ENCODE measurements around the gene TIMM13. TPM values are rescaled to one million over a fixed set of nuclear protein-coding genes. Genes with fewer than 3 reads are reported as not detected.

The TIMM13 gene
- polyA plus RNA-seq, 2 of the 4 experiments (the other 2 are of a cell fraction), result 24.7 to 81.2 TPM

DNA sequence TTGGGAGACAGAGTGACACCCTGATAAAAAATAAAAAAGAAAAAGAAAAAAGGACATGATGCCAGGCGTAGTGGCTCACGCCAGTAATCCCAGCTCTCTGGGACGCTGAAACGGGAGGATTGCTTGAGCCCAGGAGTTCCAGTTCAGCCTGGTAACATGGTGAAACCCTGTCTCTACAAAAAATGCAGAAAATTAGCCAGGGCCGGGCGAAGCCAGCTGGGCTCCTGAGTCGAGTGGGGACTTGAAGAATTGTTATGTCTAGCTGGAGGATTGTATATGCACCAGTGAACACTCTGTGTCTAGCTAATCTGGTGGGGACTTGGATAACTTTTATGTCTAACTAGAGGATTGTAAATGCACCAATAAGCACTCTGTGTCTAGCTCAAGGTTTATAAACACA is 35.0 kb downstream of the TIMM13 start:
- ATAC-seq (no peak), FAIRE-seq (no peak), DNase-seq (ENCODE audit: low read depth in 1 of 2, low spot score in 1 of 2) (no peak)
- H3K9me3 ChIP-seq, result no peaks in the 10 kb centered on the region
- H3K4me1 ChIP-seq, result peaks cover 9% of the 10 kb centered on the region; the same call in 1 of the 3 replicates
- no peak overlapping the region for H3K27ac ChIP-seq
- H3K4me3 ChIP-seq, result no peak overlapping the region
- 44% methylated on average over 7 of the region's 7 CpGs for WGBS (ENCODE audit: missing lambda C conversion rate)
- POLR2A ChIA-PET, result no interaction called here
- H3K4me2 ChIP-seq, result no peak overlapping the region
- CTCF ChIA-PET, result interaction anchor here (0.6 to 2.9 kb wide), 14 partner anchors 8 to 239 kb away, joined by 3 to 21 read pairs (median 4); no protein-coding TSS in a partner anchor
- no peak for TF ChIP-seq HOXB5 (CRISPR knock-in tag; IDR thresholded peaks at IDR 0.05)
- no peak for TF ChIP-seq NR3C1 (IDR thresholded peaks at IDR 0.05)
- TF ChIP-seq TP53 (CRISPR knock-in tag; IDR thresholded peaks at IDR 0.05), result no peak

DNA sequence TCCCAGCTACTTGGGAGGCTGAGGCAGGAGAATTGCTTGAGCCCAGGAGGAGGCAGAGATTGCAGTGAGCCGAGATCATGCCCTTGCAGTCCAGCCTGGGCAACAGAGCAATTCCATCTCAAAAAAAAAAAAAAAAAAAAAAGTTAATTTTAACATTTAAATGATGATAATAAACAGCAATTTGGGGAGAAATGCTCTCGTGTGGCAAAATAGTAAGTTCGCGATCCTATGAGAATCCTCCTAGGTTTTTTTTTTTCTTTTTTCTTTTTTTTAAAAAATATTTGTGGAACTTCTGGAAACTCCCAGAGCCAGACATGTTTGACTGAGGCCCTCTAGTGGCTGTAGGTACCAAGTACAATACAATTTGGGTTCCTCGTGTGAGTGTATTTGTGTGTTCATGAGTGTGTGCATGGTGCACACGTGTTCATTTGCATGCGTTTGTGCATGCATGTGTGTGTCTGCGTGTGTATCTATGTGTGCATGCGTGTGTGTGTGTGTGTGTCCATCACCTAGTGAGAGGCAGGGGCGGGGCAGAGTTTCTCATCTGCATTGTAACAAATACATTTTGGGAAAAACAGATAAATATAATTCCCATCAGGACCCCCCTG is 36.2 kb downstream of the TIMM13 start:
- FAIRE-seq (no peak), DNase-seq (ENCODE audit: low read depth in 1 of 2, low spot score in 1 of 2) (peak; percentile 39 to 79), ATAC-seq (peak; percentile 62 to 68; a peak in 5 of 6 replicates)
- ChIA-PET CTCF (interaction anchor here (0.6 to 2.9 kb wide), 22 partner anchors 8 to 321 kb away, joined by 3 to 21 read pairs (median 3); no protein-coding TSS in a partner anchor), POLR2A (no interaction called here)
- Histone ChIP-seq H3K9me3 (no peaks in the 10 kb centered on the region), H3K27ac (no peak overlapping the region), H3K4me3 (no peak overlapping the region), H3K4me1 (peaks cover 8% of the 10 kb centered on the region; the same call in 1 of the 3 replicates), H3K4me2 (peak overlapping the region; percentile 47; the same call in 2 of the 3 replicates)
- no peak for TF ChIP-seq NFE2L2 (conservative IDR thresholded peaks at IDR 0.05; ENCODE audit: low read length)
- TF ChIP-seq RAD21 (conservative IDR thresholded peaks at IDR 0.05 in 1 of 2, IDR thresholded peaks at IDR 0.05 in 1 of 2), result peak; percentile 66 to 69
- TF ChIP-seq SMC3 (IDR thresholded peaks at IDR 0.05), result peak; percentile 36; the same call in 1 of the 3 replicates
- TF ChIP-seq, protein P1, sequence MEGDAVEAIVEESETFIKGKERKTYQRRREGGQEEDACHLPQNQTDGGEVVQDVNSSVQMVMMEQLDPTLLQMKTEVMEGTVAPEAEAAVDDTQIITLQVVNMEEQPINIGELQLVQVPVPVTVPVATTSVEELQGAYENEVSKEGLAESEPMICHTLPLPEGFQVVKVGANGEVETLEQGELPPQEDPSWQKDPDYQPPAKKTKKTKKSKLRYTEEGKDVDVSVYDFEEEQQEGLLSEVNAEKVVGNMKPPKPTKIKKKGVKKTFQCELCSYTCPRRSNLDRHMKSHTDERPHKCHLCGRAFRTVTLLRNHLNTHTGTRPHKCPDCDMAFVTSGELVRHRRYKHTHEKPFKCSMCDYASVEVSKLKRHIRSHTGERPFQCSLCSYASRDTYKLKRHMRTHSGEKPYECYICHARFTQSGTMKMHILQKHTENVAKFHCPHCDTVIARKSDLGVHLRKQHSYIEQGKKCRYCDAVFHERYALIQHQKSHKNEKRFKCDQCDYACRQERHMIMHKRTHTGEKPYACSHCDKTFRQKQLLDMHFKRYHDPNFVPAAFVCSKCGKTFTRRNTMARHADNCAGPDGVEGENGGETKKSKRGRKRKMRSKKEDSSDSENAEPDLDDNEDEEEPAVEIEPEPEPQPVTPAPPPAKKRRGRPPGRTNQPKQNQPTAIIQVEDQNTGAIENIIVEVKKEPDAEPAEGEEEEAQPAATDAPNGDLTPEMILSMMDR (IDR thresholded peaks at IDR 0.05), result peak; percentile 60
- no peak for TF ChIP-seq HOXB5 (CRISPR knock-in tag; IDR thresholded peaks at IDR 0.05)
- TF ChIP-seq, protein P2, sequence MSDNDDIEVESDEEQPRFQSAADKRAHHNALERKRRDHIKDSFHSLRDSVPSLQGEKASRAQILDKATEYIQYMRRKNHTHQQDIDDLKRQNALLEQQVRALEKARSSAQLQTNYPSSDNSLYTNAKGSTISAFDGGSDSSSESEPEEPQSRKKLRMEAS (IDR thresholded peaks at IDR 0.05), result no peak
- TF ChIP-seq EP300 (IDR thresholded peaks at IDR 0.05), result no peak
- 3% methylated on average over 10 of the region's 10 CpGs for WGBS (ENCODE audit: missing lambda C conversion rate)

DNA sequence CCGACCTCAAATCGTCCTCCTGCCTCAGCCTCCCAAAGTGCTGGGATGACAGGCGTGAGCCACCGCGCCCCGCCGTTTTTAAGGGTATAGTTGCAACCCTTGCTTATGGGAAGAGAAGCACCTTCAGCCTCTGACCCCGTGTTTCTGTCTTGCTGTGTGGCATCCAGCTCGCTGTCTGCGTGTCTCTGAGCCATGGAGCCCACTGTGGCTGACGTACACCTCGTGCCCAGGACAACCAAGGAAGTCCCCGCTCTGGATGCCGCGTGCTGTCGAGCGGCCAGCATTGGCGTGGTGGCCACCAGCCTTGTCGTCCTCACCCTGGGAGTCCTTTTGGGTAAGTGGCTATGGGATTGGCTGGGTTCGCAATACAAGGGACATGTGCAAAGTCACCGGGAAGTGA is 37.8 kb downstream of the TIMM13 start:
- Histone ChIP-seq H3K4me1 (peaks cover 7% of the 10 kb centered on the region; the same call in 2 of the 3 replicates), H3K4me2 (no peak overlapping the region), H3K9me3 (no peaks in the 10 kb centered on the region), H3K27ac (no peak overlapping the region), H3K4me3 (no peak overlapping the region)
- ATAC-seq, result no peak
- DNase-seq (ENCODE audit: low read depth in 1 of 2, low spot score in 1 of 2), result no peak
- TF ChIP-seq HEYL (CRISPR knock-in tag; IDR thresholded peaks at IDR 0.05) (no peak), MAFK (IDR thresholded peaks at IDR 0.05; ENCODE audit: partially characterized antibody) (no peak)
- WGBS (ENCODE audit: missing lambda C conversion rate), result 72% methylated on average over 16 of the region's 21 CpGs
- FAIRE-seq, result no peak
- ChIA-PET CTCF (interaction anchor here (1.1 kb wide), 1 partner anchor 234 kb away, joined by 3 read pairs; no protein-coding TSS in a partner anchor), POLR2A (interaction anchor here (0.7 kb wide), 1 partner anchor 39 kb away, joined by 3 read pairs; no protein-coding TSS in a partner anchor)

DNA sequence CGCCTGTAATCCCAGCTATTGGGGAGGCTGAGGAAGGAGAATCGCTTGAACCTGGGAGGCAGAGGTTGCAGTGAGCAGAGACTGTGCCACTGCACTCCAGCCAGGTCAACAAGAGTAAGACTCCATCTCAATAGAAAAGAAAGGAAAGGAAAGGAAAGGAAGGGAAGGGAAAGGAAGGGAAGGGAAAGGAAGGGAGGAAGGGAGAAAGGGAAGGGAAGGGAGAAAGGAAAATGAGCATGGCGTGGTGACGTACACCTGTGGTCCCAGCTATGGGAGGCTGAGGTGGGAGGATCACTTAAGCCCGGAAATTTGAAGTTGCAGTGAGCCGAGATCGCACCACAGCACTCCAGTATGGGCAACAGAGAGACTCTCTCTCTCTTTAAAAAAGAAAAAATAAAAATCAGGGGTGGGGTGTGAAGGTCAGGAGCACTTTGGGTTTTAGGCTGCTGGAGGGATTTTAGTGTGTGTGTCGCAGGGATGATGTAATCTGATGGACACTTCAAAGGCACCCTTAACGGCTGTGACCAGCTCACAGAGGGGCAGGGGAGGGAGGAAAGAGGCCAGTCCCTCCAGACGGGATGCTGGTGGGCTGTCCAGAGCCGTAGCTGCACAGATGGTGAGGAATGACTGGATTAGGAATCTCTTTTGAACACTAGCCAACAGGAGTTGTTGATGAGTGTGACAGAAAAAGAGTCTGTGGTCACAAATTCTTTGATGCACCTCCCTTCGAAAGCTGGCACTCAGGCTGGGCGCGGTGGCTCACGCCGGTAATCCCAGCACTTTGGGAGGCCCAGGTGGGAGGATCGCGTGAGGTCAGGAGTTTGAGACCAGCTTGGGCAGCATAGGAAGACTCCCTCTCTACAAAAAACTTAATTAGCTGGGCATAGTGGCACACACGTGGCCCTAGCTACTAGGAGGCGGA is 39.8 kb downstream of the TIMM13 start:
- POLR2A ChIA-PET, result no interaction called here

More for the DNA sequence above, 39.8 kb downstream of the TIMM13 start:
- 69% methylated on average over 20 of the region's 20 CpGs for WGBS (ENCODE audit: missing lambda C conversion rate)
- Histone ChIP-seq H3K4me2 (no peak overlapping the region), H3K4me1 (peaks cover 7% of the 10 kb centered on the region; the same call in 2 of the 3 replicates), H3K4me3 (no peak overlapping the region), H3K9me3 (no peaks in the 10 kb centered on the region), H3K27ac (no peak overlapping the region)
- TF ChIP-seq RAD21 (conservative IDR thresholded peaks at IDR 0.05 in 1 of 2, IDR thresholded peaks at IDR 0.05 in 1 of 2), result no peak
- no peak for TF ChIP-seq RARB (CRISPR knock-in tag; IDR thresholded peaks at IDR 0.05)
- no peak for TF ChIP-seq POLR2AphosphoS2 (conservative IDR thresholded peaks at IDR 0.05; ENCODE audit: low read length)
- no peak for TF ChIP-seq POLR2A (IDR thresholded peaks at IDR 0.05; ENCODE audit: low read length)
- ATAC-seq (no peak), FAIRE-seq (no peak), DNase-seq (ENCODE audit: low read depth in 1 of 2, low spot score in 1 of 2) (no peak)
- CTCF ChIA-PET, result interaction anchor here (0.5 to 1.2 kb wide), 3 partner anchors 14 to 368 kb away, joined by 3 to 4 read pairs (median 3); no protein-coding TSS in a partner anchor
